Measurements from ENCODE around the gene CCL8. TPM values are rescaled to one million over a fixed set of nuclear protein-coding genes. Genes with fewer than 3 reads are reported as not detected.

CCL8 gene
- total RNA-seq (under 1 TPM; 0.26 to 0.95 TPM), polyA plus RNA-seq (1 to 10 TPM in 1 of 2 donors, under 1 TPM in 1; 0.49 to 7.6 TPM)
- long read RNA-seq, donor 1, result 0 reads
- long read RNA-seq, donor 2, result 0 reads
- long read RNA-seq, donor 3, result 0 reads
- long read RNA-seq, donor 4, result 0 reads
- long read RNA-seq, donor 5, result 0 reads

DNA sequence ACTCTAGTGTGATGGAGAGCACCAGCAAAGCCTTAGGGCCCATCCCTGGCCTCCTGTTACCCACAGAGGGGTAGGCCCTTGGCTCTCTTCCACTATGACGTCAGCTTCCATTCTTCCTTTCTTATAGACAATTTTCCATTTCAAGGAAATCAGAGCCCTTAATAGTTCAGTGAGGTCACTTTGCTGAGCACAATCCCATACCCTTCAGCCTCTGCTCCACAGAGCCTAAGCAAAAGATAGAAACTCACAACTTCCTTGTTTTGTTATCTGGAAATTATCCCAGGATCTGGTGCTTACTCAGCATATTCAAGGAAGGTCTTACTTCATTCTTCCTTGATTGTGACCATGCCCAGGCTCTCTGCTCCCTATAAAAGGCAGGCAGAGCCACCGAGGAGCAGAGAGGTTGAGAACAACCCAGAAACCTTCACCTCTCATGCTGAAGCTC lies at the start of gene CCL8:
Gene CCL8, plus strand, starts transcription at position 397 of the 445 bp plus-strand sequence. CDS start 67 bp downstream, outside the sequence.
- DNase-seq (peak in 1 of 3 donors; percentile 35), ATAC-seq (ENCODE audit: insufficient read depth, low FRiP score) (no peak)
- TF ChIP-seq, protein P1, sequence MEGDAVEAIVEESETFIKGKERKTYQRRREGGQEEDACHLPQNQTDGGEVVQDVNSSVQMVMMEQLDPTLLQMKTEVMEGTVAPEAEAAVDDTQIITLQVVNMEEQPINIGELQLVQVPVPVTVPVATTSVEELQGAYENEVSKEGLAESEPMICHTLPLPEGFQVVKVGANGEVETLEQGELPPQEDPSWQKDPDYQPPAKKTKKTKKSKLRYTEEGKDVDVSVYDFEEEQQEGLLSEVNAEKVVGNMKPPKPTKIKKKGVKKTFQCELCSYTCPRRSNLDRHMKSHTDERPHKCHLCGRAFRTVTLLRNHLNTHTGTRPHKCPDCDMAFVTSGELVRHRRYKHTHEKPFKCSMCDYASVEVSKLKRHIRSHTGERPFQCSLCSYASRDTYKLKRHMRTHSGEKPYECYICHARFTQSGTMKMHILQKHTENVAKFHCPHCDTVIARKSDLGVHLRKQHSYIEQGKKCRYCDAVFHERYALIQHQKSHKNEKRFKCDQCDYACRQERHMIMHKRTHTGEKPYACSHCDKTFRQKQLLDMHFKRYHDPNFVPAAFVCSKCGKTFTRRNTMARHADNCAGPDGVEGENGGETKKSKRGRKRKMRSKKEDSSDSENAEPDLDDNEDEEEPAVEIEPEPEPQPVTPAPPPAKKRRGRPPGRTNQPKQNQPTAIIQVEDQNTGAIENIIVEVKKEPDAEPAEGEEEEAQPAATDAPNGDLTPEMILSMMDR (IDR thresholded peaks at IDR 0.05; ENCODE audit: control extremely low read depth, extremely low read depth), result no peak
- peaks cover 0 to 2% (median under 1%) of the 10 kb centered on the region in 5 donors for H3K4me1 ChIP-seq (ENCODE audit: control insufficient read depth in 5 of 5, insufficient read depth in 5 of 5, low read length in 5 of 5)
- H3K27ac ChIP-seq (ENCODE audit: low read depth in 1 of 2, low read length in 1 of 2), result no peak within 1 kb of the TSS
- peaks cover 0 to under 1% (median 0%) of the 10 kb centered on the region in 4 donors for H3K9me3 ChIP-seq (ENCODE audit: control insufficient read depth in 4 of 4, insufficient read depth in 3 of 4, low read length in 3 of 4)
- H3K4me3 ChIP-seq, result no peak within 1 kb of the TSS
- no peaks in the 10 kb centered on the region for H3K27me3 ChIP-seq (ENCODE audit: control insufficient read depth in 3 of 3, insufficient read depth in 3 of 3, low read length in 2 of 3)
- H3K9ac ChIP-seq (ENCODE audit: insufficient read depth in 1 of 2, low read length in 2 of 2), result no peak within 1 kb of the TSS
- WGBS, 2 donors, result 33 to 41% methylated on average over 2 of the region's 2 CpGs
- no peaks in the 10 kb centered on the region for H3K36me3 ChIP-seq (ENCODE audit: control insufficient read depth in 4 of 4, insufficient read depth in 4 of 4, low read length in 4 of 4)

DNA sequence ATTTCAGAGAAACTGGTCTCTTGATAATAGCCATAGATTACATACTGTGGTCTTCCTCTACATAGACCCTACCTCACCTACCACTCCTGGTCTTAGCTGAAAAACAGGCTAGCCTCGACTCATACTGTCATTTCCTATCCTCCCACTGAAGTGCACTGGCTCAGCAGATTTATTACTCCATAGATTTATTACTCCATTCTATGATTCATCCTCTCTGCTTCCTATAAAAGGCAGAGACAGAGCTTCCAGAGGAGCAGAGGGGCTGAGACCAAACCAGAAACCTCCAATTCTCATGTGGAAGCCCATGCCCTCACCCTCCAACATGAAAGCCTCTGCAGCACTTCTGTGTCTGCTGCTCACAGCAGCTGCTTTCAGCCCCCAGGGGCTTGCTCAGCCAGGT lies 49.3 kb upstream of the CCL8 start, which contains the start of gene CCL7:
Gene CCL7, plus strand, starts transcription at position 253 of the 400 bp plus-strand sequence. Its CDS starts 70 bp downstream, at position 323.
- H3K27me3 ChIP-seq (ENCODE audit: control insufficient read depth in 3 of 3, insufficient read depth in 3 of 3, low read length in 2 of 3), result no peaks in the 10 kb centered on the region
- H3K4me3 ChIP-seq, result no peak within 1 kb of the TSS
- no peaks in the 10 kb centered on the region for H3K9me3 ChIP-seq (ENCODE audit: control insufficient read depth in 4 of 4, insufficient read depth in 3 of 4, low read length in 3 of 4)
- peaks cover 0 to 2% (median 0%) of the 10 kb centered on the region in 5 donors for H3K4me1 ChIP-seq (ENCODE audit: control insufficient read depth in 5 of 5, insufficient read depth in 5 of 5, low read length in 5 of 5)
- no peak within 1 kb of the TSS for H3K27ac ChIP-seq (ENCODE audit: low read depth in 1 of 2, low read length in 1 of 2)
- ATAC-seq (ENCODE audit: insufficient read depth, low FRiP score) (no peak), DNase-seq (no peak)
- TF ChIP-seq, protein P1 (IDR thresholded peaks at IDR 0.05; ENCODE audit: control extremely low read depth, extremely low read depth), result no peak
- H3K36me3 ChIP-seq (ENCODE audit: control insufficient read depth in 4 of 4, insufficient read depth in 4 of 4, low read length in 4 of 4), result no peaks in the 10 kb centered on the region
- 28 to 32% methylated on average over 1 of the region's 1 CpG for WGBS, 2 donors
- no peak within 1 kb of the TSS for H3K9ac ChIP-seq (ENCODE audit: insufficient read depth in 1 of 2, low read length in 2 of 2)

DNA sequence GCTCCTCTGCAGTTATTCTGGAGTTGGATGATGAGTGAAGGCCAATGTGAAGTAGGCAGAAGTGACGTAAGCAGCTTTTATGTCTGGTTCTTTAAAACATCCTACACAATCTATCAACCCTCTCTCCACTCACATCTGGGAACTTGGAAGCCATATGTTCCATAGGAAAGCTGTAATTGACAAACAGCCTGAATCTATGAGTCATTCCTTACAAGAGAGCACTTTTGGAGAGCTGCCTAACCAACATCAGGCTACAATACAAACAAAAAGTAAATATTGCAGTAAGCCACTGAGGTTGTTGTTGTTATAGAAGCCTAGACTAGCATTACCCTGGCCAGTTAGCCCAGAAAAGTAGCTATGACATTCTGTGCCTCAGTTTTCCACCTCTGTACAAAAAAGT lies 43.4 kb upstream of the CCL8 start:
- Histone ChIP-seq H3K4me3 (no peak overlapping the region), H3K9ac (ENCODE audit: insufficient read depth in 1 of 2, low read length in 2 of 2) (no peak overlapping the region), H3K36me3 (ENCODE audit: control insufficient read depth in 4 of 4, insufficient read depth in 4 of 4, low read length in 4 of 4) (no peaks in the 10 kb centered on the region), H3K9me3 (ENCODE audit: control insufficient read depth in 4 of 4, insufficient read depth in 3 of 4, low read length in 3 of 4) (no peaks in the 10 kb centered on the region), H3K27me3 (ENCODE audit: control insufficient read depth in 3 of 3, insufficient read depth in 3 of 3, low read length in 2 of 3) (no peaks in the 10 kb centered on the region), H3K27ac (ENCODE audit: low read depth in 1 of 2, low read length in 1 of 2) (no peak overlapping the region), H3K4me1 (ENCODE audit: control insufficient read depth in 5 of 5, insufficient read depth in 5 of 5, low read length in 5 of 5) (peaks cover 0 to 13% (median 0%) of the 10 kb centered on the region in 5 donors)
- 0 to 30% methylated on average over 1 of the region's 1 CpG for WGBS, 2 donors
- ATAC-seq (ENCODE audit: insufficient read depth, low FRiP score), result no peak
- peak in 2 of 3 donors; percentile 88 to 94 for DNase-seq
- TF ChIP-seq, protein P1 (IDR thresholded peaks at IDR 0.05; ENCODE audit: control extremely low read depth, extremely low read depth), result no peak

Measured in lung (tissue), 16 donors.